Ishikawa (cell line): ENCODE results near the gene PDE11A.

Experiments
- CEBPB ChIP-seq: IDR thresholded peaks from 2 replicates; pipeline ENCODE4 v1.6.1; 2012
- CREB1 ChIP-seq: IDR thresholded peaks from 2 replicates; pipeline ENCODE4 v1.6.1; 2012; ENCODE audit warnings: low read depth
- EGR1 ChIP-seq: IDR thresholded peaks from 2 replicates; pipeline ENCODE4 v1.6.1; 2012
- EP300 ChIP-seq: IDR thresholded peaks from 2 replicates; pipeline ENCODE4 v1.6.1; 2012; ENCODE audit warnings: borderline replicate concordance
- FOXM1 ChIP-seq: IDR thresholded peaks from 2 replicates; pipeline ENCODE4 v1.6.1; 2012; ENCODE audit warnings: low read depth, borderline replicate concordance
- NFIC ChIP-seq: IDR thresholded peaks from 2 replicates; pipeline ENCODE4 v1.6.1; 2012
- RAD21 ChIP-seq: IDR thresholded peaks from 2 replicates; pipeline ENCODE4 v1.6.1; 2012; ENCODE audit warnings: low read depth
- TAF1 ChIP-seq: IDR thresholded peaks from 2 replicates; pipeline ENCODE4 v1.6.1; 2012; ENCODE audit warnings: low read depth, mild to moderate bottlenecking
- TCF12 ChIP-seq: IDR thresholded peaks from 2 replicates; pipeline ENCODE4 v1.6.1; 2012; ENCODE audit warnings: low read depth
- TEAD4 ChIP-seq: IDR thresholded peaks from 2 replicates; pipeline ENCODE4 v1.6.1; 2012
- YY1 ChIP-seq: IDR thresholded peaks from 2 replicates; pipeline ENCODE4 v1.6.1; 2012; ENCODE audit warnings: low read depth
- ZBTB7A ChIP-seq: IDR thresholded peaks from 2 replicates; pipeline ENCODE4 v1.6.1; 2012; ENCODE audit warnings: low read depth
- TF ChIP-seq, protein P1 (sequence below): IDR thresholded peaks from 2 replicates; pipeline ENCODE4 v1.6.1; 2012; ENCODE audit warnings: low read depth, mild to moderate bottlenecking
- TF ChIP-seq, protein P2 (sequence below): IDR thresholded peaks from 2 replicates; pipeline ENCODE4 v1.6.1; 2012
- TF ChIP-seq, protein P3 (sequence below): IDR thresholded peaks from 2 replicates; pipeline ENCODE4 v1.6.1; 2012

The PDE11A gene

DNA sequence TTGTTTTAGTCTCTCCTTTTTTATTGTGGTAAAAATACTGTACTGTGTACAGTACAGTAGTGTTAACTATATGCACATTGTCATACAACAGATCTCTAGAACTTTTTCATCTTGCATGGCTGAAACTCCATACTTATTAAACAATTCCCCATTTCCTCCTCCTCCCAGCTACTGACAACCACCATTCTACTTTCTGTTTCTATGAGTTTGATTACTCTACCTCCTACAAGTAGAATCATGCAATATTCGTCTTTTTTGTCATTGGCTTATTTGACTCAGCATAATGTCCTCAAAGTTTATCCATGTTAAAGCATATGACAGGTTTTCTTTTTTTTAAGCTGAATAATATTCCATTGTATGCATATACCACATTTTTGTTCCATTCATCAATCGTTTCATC, 341.8 kb downstream of the PDE11A start:
- TF ChIP-seq RAD21 (no peak), EP300 (no peak), CREB1 (no peak), TCF12 (no peak), ZBTB7A (no peak), TAF1 (no peak), EGR1 (no peak), CEBPB (no peak), FOXM1 (no peak)
- TF ChIP-seq, protein P1, sequence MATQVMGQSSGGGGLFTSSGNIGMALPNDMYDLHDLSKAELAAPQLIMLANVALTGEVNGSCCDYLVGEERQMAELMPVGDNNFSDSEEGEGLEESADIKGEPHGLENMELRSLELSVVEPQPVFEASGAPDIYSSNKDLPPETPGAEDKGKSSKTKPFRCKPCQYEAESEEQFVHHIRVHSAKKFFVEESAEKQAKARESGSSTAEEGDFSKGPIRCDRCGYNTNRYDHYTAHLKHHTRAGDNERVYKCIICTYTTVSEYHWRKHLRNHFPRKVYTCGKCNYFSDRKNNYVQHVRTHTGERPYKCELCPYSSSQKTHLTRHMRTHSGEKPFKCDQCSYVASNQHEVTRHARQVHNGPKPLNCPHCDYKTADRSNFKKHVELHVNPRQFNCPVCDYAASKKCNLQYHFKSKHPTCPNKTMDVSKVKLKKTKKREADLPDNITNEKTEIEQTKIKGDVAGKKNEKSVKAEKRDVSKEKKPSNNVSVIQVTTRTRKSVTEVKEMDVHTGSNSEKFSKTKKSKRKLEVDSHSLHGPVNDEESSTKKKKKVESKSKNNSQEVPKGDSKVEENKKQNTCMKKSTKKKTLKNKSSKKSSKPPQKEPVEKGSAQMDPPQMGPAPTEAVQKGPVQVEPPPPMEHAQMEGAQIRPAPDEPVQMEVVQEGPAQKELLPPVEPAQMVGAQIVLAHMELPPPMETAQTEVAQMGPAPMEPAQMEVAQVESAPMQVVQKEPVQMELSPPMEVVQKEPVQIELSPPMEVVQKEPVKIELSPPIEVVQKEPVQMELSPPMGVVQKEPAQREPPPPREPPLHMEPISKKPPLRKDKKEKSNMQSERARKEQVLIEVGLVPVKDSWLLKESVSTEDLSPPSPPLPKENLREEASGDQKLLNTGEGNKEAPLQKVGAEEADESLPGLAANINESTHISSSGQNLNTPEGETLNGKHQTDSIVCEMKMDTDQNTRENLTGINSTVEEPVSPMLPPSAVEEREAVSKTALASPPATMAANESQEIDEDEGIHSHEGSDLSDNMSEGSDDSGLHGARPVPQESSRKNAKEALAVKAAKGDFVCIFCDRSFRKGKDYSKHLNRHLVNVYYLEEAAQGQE: no peak
- TF ChIP-seq, protein P2, sequence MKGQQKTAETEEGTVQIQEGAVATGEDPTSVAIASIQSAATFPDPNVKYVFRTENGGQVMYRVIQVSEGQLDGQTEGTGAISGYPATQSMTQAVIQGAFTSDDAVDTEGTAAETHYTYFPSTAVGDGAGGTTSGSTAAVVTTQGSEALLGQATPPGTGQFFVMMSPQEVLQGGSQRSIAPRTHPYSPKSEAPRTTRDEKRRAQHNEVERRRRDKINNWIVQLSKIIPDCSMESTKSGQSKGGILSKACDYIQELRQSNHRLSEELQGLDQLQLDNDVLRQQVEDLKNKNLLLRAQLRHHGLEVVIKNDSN: no peak

DNA sequence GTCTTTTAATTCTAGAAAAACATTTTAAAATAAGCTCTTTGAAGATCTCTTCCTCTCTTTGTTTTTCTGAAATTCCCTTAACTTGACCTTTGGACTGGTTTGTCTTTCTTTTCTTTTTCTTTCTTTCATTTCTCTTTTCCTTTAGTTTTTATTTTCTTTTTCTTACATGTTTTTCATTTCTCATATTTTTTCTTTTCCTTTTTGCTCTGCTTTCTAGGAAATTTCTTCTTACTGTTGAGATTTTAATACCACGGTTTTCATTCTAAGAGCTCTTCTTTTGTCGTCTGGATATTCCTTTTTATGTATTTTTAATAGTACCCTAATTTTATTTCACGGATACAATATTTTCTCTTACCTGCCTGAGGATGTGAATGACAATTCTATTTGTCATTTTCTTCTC, 342.2 kb downstream of the PDE11A start:
- TF ChIP-seq, protein P2: no peak
- TF ChIP-seq CEBPB (no peak), TAF1 (no peak), RAD21 (no peak), ZBTB7A (no peak), NFIC (no peak), TEAD4 (no peak), TCF12 (no peak), EGR1 (no peak), CREB1 (no peak), YY1 (no peak)
- TF ChIP-seq, protein P1: no peak

DNA sequence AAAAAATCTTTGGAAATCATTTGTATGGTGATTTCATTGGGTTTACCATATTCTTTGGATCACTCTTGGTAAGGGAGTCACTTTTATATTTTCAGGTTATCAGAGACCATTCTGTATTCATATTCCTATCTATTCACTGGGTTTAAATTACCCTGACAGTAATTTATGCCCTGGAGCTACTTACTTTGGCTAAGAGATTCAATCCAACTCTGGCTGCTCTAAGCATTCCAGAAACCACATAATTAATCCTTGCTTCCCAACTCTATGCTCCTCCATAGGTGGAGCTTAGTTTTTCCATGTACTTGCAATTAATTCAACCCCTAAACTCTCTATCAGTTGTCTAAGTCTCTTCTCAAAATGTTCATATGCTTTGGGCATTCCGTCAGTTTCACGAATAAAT, 343.7 kb downstream of the PDE11A start:
- TF ChIP-seq CEBPB: no peak
- TF ChIP-seq RAD21: no peak
- no peak for TF ChIP-seq NFIC
- no peak for TF ChIP-seq TAF1
- no peak for TF ChIP-seq TEAD4
- TF ChIP-seq, protein P3, sequence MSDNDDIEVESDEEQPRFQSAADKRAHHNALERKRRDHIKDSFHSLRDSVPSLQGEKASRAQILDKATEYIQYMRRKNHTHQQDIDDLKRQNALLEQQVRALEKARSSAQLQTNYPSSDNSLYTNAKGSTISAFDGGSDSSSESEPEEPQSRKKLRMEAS: no peak
- TF ChIP-seq, protein P2: no peak
- no peak for TF ChIP-seq EGR1
- no peak for TF ChIP-seq EP300

DNA sequence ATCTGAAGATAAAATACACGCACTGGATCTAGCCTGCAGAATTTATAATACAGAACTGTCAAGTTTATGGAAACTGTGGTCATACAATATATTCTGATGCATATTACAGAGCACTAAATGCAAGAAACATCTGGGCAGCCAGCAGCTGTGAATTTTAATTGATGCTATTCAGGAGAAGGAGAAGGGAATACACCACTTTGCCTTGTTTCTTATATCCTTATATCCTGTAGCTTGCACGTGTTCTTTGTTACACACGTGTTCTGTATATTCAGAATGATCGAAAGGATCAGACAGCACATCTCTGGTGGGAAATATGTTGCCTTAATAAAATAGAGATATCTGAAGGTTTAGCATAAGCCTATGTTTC, 344.2 kb downstream of the PDE11A start:
- TF ChIP-seq, protein P2: no peak
- TF ChIP-seq ZBTB7A: no peak
- no peak for TF ChIP-seq RAD21

DNA sequence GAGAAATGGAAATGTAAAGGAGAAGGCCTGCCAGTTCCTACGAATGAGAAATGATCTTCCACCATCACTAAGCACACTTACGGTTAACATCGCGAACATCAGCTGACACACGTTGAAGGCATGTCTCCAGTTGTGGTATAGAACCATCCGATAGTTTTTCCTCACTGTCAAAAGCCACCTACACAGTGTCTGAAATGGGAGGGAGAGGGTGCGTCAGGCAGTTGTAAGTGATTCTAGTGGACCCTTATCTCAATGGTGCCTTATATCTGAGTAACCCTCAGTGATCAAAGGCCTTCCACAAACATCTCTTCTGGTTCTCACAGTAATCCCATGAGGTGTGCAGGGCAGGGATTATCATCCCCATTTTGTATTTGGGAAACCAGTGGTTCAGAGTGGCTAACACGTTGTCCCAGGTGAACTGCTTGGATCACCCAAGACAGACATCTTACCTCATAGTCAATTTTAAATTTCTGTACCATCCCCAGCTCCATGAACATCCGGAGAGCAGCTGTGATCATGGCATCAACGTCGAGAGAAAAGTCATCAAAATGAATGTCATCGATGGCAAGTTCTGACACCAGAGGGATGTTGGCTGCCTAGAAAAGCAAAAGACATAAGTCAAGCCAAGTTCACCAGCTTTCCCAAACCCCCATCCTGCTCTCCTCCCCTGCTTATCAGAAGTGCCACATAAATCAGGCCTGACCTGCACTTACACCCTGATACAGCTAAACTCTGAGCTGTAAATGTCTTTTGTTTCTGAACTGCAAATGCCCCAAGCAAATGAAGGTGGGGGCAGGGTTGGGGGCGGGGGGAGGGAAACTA, 344.8 kb downstream of the PDE11A start:
- TF ChIP-seq, protein P2: no peak
- no peak for TF ChIP-seq RAD21
- TF ChIP-seq YY1: no peak
- no peak for TF ChIP-seq FOXM1
- no peak for TF ChIP-seq TAF1
- TF ChIP-seq CREB1: no peak
- no peak for TF ChIP-seq EP300
